ENCODE measurements around the gene FDPS.

FDPS gene

DNA sequence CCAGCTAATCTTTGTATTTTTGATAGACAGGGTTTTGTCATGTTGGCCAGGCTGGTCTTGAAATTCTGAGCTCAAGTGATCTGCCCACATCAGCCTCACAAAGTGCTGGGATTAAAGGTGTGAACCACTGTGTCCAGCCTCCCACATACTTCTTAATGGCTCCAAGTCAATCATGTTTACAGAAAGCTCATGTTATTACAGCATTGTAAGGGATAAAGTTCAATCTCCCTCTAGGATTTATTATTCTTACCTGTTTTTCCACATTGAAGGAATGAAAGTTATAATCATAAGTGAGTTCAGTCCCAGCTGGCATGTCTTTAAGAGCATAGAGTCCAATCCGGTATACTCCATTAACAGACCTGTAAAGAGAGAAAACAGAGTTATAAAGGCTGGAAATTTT is 51.4 kb downstream of the FDPS start:
- no peak for DNase-seq (ENCODE audit: low read depth)
- H3K4me3 ChIP-seq (ENCODE audit: low read depth, low read length) = no peak overlapping the region
- TF ChIP-seq MYC (IDR thresholded peaks at IDR 0.05; ENCODE audit: low read depth, low read length) = no peak

All from NB4 (cell line).